Peyer's patch (tissue), 4 donors: Measurements from ENCODE around the gene DGKI. TPM values are rescaled to one million over a fixed set of nuclear protein-coding genes. Genes with fewer than 3 reads are reported as not detected.

ENCODE experiments used
- DNase-seq, 3 donors: peaks; one replicate each; pipeline ENCODE4 v3.0.0-alpha.2; 2017 to 2019
- H3K27ac ChIP-seq, 4 donors: fragments of 200-600 bp; sonication (generic); one replicate each; pipeline ENCODE4 v1.5.1; 2016 to 2019
- H3K27me3 ChIP-seq, 2 donors: fragments of 200-600 bp; sonication (generic); one replicate each; pipeline ENCODE4 v1.5.1; 2019
- H3K36me3 ChIP-seq, 3 donors: fragments of 200-600 bp; sonication (generic); one replicate each; pipeline ENCODE4 v1.5.1; 2016 to 2019
- H3K4me1 ChIP-seq, 4 donors: fragments of 200-600 bp; sonication (generic); one replicate each; pipeline ENCODE4 v1.5.1; 2016 to 2019
- H3K4me3 ChIP-seq, 4 donors: fragments of 200-600 bp; sonication (generic); 1 replicate in 3 of 4; 2 replicates in 1 of 4; pipeline ENCODE4 v1.5.1; 2016 to 2019; ENCODE audit warnings: mild to moderate bottlenecking in 1 of 4
- H3K9me3 ChIP-seq, 4 donors: fragments of 200-600 bp; sonication (generic); one replicate each; pipeline ENCODE4 v1.5.1; 2016 to 2019; ENCODE audit warnings: mild to moderate bottlenecking in 1 of 4
- POLR2A ChIP-seq, 2 donors: fragments of 450-650 bp; IDR thresholded peaks; one replicate each; pipeline ENCODE4 v1.5.1; 2017; ENCODE audit warnings: antibody characterized with exemption in 2 of 2, mild to moderate bottlenecking in 2 of 2, moderate library complexity in 2 of 2
- total RNA-seq, 4 donors: library from RNA; depleted of rRNA; stranded (reverse); fragments of >200 nt; gene quantifications; one replicate each; pipeline ENCODE4 v1.1.0, GENCODE V29; 2016
- TF ChIP-seq, protein P1 (sequence below), 6 experiments: fragments of 450-650 bp in 4 of 6; fragments of 200-600 bp in 2 of 6; sonication (generic) in 1 of 6; IDR thresholded peaks; one replicate each; pipeline ENCODE4 v1.5.1; 2017 to 2019; ENCODE audit warnings: antibody characterized with exemption in 6 of 6, mild to moderate bottlenecking in 3 of 6, moderate library complexity in 1 of 6

DGKI gene
- total RNA-seq, 4 donors from 2014 or later: 0.19 to 0.40 (median 0.35) TPM; not detected in 1

DNA sequence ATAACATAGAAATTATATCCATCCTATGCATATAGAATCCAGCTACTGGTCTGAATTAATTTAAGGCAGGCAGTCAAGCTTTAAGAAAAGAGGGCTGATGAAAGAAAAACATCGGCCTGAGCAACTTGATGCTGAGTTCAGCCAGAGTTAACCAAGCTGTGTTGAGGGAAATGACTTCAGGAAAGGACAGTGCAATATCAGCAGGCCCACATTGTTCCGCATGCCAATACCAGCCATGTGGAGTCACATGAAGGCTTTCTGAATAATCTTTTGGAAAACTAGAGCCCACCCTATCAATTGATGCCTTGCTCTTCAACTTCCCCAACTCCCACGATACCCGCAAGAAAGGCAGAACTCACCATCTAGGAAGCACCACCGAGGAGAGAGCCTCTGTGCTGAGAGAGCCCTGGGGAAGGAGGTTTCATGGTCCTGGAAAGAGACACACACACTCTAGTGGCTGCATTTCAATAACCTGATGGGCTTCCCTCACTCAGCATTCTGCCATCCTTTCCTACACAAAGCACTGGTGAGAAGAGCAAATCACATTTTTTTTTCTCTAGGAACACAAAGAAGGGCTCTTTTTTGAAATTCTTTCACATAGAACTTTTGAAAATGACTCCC lies 377.5 kb downstream of the DGKI start:
- no peak for DNase-seq
- Histone ChIP-seq H3K9me3 (no peaks in the 10 kb centered on the region), H3K36me3 (no peaks in the 10 kb centered on the region), H3K27me3 (no peaks in the 10 kb centered on the region), H3K4me1 (no peaks in the 10 kb centered on the region), H3K27ac (no peak overlapping the region), H3K4me3 (no peak overlapping the region)
- TF ChIP-seq, protein P1, sequence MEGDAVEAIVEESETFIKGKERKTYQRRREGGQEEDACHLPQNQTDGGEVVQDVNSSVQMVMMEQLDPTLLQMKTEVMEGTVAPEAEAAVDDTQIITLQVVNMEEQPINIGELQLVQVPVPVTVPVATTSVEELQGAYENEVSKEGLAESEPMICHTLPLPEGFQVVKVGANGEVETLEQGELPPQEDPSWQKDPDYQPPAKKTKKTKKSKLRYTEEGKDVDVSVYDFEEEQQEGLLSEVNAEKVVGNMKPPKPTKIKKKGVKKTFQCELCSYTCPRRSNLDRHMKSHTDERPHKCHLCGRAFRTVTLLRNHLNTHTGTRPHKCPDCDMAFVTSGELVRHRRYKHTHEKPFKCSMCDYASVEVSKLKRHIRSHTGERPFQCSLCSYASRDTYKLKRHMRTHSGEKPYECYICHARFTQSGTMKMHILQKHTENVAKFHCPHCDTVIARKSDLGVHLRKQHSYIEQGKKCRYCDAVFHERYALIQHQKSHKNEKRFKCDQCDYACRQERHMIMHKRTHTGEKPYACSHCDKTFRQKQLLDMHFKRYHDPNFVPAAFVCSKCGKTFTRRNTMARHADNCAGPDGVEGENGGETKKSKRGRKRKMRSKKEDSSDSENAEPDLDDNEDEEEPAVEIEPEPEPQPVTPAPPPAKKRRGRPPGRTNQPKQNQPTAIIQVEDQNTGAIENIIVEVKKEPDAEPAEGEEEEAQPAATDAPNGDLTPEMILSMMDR (IDR thresholded peaks at IDR 0.05): no peak

DNA sequence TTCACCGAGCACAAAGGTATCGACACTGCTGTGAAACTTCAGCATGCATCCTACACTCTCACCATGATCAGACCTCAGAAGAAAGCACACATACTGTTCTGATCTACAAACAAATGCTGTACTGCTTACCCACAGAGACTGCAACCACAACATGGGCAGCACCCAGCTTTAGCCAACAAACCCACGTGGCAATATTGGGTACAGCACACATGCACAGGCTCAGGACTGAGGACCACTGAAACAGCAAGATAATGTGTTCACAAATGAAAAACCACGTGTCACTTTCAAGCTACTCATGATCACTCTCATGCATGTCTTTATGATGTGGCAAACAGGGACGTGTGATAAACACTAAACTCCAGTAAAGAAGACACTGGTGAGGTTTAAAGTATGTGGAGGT lies 383.9 kb downstream of the DGKI start:
- Histone ChIP-seq H3K36me3 (no peaks in the 10 kb centered on the region), H3K4me1 (no peaks in the 10 kb centered on the region), H3K9me3 (no peaks in the 10 kb centered on the region), H3K4me3 (no peak overlapping the region), H3K27me3 (no peaks in the 10 kb centered on the region), H3K27ac (no peak overlapping the region)
- no peak for DNase-seq
- TF ChIP-seq, protein P1 (IDR thresholded peaks at IDR 0.05): no peak
- no peak for TF ChIP-seq POLR2A (IDR thresholded peaks at IDR 0.05)

DNA sequence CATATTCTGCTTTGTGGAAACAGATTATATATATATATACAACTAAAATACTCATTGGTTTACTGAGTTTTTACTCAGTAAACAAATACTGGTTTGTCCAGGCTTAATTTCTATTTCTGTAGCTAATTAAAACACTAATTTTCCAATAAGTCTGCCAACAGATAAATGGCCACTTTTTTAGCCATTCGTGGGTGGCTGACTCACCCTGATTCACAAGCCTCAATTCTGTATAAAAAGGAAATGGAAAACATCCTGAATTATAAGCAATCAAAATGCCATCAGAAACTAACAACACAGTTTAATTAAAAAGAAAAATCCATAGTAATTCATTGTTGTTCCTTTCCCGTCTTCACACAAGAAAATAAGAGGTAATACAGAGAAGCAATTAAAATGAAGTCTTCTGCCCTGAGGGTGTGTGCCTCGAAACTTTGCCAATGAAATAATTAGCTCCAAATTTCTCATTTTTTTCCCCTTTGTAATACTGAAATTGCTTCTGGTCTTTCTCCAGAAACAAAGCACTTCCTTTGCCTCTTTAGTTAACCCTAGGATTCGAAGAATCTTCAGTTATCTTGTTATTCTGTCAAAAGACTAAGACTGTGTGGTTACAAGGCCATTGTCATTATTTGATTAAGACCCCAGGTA lies 384.6 kb downstream of the DGKI start:
- TF ChIP-seq, protein P1 (IDR thresholded peaks at IDR 0.05): no peak
- TF ChIP-seq POLR2A (IDR thresholded peaks at IDR 0.05): no peak
- H3K27ac ChIP-seq: no peak overlapping the region
- H3K4me1 ChIP-seq: no peaks in the 10 kb centered on the region
- no peak for DNase-seq
- no peaks in the 10 kb centered on the region for H3K36me3 ChIP-seq
- H3K4me3 ChIP-seq: no peak overlapping the region
- H3K27me3 ChIP-seq: no peaks in the 10 kb centered on the region
- H3K9me3 ChIP-seq: no peaks in the 10 kb centered on the region

DNA sequence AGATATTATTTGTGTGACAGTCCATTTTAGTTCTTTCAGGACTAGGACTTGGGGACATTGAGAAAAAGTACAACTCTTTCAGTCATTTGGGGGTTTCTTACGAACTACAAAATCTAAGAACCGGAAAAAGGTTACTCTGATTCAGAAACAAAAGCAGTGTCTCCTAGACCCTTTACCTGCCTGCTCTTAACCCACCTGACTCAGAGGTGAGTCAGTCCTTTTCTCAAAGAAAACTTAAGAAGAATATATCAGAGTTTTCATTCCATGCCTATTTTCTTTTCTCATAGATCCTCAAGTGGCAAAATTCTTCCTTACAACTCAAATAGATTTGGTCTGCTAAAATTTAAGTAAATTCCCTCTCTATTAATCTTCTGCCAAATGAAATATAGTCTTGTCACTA lies 388.4 kb downstream of the DGKI start:
- Histone ChIP-seq H3K9me3 (no peaks in the 10 kb centered on the region), H3K4me1 (no peaks in the 10 kb centered on the region), H3K27ac (no peak overlapping the region), H3K4me3 (no peak overlapping the region), H3K27me3 (no peaks in the 10 kb centered on the region), H3K36me3 (no peaks in the 10 kb centered on the region)
- no peak for DNase-seq
- TF ChIP-seq POLR2A (IDR thresholded peaks at IDR 0.05): no peak
- TF ChIP-seq, protein P1 (IDR thresholded peaks at IDR 0.05): no peak

DNA sequence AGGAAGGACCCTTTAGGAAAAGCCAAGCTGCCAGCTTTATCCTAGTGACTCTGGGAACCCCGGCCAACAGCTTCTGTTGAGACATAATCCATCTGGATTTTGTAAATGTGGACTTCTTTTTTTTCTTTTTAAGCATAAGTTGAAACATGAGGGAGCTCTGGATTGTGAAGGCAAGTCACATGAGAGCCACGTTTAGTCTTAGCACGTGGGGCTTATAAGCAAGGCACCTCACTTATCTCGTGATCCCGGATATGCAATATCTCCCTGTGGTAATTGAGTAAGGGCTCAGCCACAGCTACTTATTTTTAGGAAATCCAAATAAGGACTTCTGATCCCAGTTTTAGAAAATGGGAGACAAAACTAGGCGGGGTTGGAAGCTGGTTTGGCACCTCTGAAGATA lies 392.0 kb downstream of the DGKI start:
- TF ChIP-seq POLR2A (IDR thresholded peaks at IDR 0.05): no peak
- TF ChIP-seq, protein P1 (IDR thresholded peaks at IDR 0.05): no peak
- H3K4me1 ChIP-seq: no peaks in the 10 kb centered on the region
- peak overlapping the region in 1 of 4 donors; percentile 11 for H3K27ac ChIP-seq
- H3K4me3 ChIP-seq: no peak overlapping the region
- no peaks in the 10 kb centered on the region for H3K27me3 ChIP-seq
- no peaks in the 10 kb centered on the region for H3K36me3 ChIP-seq
- no peaks in the 10 kb centered on the region for H3K9me3 ChIP-seq
- peak in 1 of 3 donors; percentile 54 for DNase-seq
